ENCODE measurements around the gene SFXN5.

The SFXN5 gene

DNA sequence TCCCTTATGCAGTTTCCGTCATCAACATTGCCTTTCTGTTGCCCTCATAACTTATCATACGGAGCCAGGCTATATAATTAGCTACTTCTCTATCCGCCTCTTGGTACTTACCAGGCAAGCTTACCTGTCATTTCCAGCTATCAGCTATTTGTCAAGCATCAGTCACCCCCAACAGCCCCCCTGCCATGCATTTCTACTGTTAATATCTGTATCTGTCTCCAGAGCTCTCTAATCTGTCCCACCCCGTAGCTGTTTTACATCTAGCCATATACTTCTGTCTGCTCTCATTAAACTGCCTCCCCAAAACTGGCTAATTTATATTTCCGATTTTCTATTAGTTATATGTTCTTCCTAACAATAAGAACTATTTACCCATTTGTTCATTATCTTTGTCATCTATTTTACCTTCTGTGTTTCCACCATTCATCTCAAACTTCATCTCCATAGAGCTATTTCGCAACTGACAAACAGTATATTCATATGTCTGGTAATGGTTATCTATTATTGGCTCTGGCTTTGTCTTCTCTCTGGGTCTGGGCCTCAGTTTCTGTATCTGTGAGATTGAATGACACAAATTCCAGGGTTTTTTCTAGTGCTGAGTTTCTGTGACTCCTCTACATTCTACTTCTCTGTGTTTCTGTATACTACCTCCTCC lies 144.6 kb downstream of the SFXN5 start:
- Histone ChIP-seq H3K27me3 (peaks cover 64% of the 10 kb centered on the region), H3K36me3 (no peaks in the 10 kb centered on the region), H3K4me1 (no peaks in the 10 kb centered on the region), H3K4me3 (ENCODE audit: low read depth, low read length) (no peak overlapping the region), H3K9me3 (no peaks in the 10 kb centered on the region)
- DNase-seq, result no peak
- TF ChIP-seq, protein P1, sequence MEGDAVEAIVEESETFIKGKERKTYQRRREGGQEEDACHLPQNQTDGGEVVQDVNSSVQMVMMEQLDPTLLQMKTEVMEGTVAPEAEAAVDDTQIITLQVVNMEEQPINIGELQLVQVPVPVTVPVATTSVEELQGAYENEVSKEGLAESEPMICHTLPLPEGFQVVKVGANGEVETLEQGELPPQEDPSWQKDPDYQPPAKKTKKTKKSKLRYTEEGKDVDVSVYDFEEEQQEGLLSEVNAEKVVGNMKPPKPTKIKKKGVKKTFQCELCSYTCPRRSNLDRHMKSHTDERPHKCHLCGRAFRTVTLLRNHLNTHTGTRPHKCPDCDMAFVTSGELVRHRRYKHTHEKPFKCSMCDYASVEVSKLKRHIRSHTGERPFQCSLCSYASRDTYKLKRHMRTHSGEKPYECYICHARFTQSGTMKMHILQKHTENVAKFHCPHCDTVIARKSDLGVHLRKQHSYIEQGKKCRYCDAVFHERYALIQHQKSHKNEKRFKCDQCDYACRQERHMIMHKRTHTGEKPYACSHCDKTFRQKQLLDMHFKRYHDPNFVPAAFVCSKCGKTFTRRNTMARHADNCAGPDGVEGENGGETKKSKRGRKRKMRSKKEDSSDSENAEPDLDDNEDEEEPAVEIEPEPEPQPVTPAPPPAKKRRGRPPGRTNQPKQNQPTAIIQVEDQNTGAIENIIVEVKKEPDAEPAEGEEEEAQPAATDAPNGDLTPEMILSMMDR (IDR thresholded peaks at IDR 0.05; ENCODE audit: low read depth, low read length), result no peak

DNA sequence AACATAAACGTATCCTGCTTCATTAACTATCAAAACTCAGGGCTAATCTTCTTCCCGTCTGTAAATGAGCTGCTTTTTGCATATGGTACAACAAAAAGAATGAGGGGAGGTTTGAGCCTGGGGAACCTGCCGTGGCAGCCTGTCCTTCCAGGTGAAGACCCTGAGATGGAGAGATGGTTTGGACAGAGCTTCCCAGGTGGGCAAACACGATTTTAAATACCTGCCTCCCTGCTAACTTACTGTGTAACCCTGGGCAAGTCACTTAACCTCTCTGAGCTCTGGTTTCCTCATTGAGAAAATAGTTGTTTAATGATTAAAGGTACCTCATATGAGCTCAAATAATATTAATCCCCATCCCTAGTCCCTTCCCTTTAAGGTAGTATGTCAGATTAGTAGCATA lies 145.1 kb downstream of the SFXN5 start:
- Histone ChIP-seq H3K4me1 (no peaks in the 10 kb centered on the region), H3K36me3 (no peaks in the 10 kb centered on the region), H3K9me3 (no peaks in the 10 kb centered on the region), H3K27me3 (peaks cover 70% of the 10 kb centered on the region), H3K4me3 (ENCODE audit: low read depth, low read length) (no peak overlapping the region)
- no peak for DNase-seq
- TF ChIP-seq, protein P1 (IDR thresholded peaks at IDR 0.05; ENCODE audit: low read depth, low read length), result no peak

- no peak overlapping the region for H3K4me3 ChIP-seq (ENCODE audit: low read depth, low read length)
- peaks cover 79% of the 10 kb centered on the region for H3K27me3 ChIP-seq
- TF ChIP-seq, protein P1 (IDR thresholded peaks at IDR 0.05; ENCODE audit: low read depth, low read length), result no peak
- H3K36me3 ChIP-seq, result no peaks in the 10 kb centered on the region
- no peak for DNase-seq
- H3K9me3 ChIP-seq, result no peaks in the 10 kb centered on the region
- H3K4me1 ChIP-seq, result no peaks in the 10 kb centered on the region
Measured at GRCh38 chr2:72925328-72925943, 146.1 kb downstream of the SFXN5 start.

GRCh38 chr2:72924353-72925240 lies 146.9 kb downstream of the SFXN5 start:
- TF ChIP-seq, protein P1 (IDR thresholded peaks at IDR 0.05; ENCODE audit: low read depth, low read length), result no peak
- H3K36me3 ChIP-seq, result no peaks in the 10 kb centered on the region
- no peak for DNase-seq
- H3K9me3 ChIP-seq, result no peaks in the 10 kb centered on the region
- H3K27me3 ChIP-seq, result peaks cover 87% of the 10 kb centered on the region
- H3K4me3 ChIP-seq (ENCODE audit: low read depth, low read length), result no peak overlapping the region
- no peaks in the 10 kb centered on the region for H3K4me1 ChIP-seq

GRCh38 chr2:72923833-72924352 lies 147.6 kb downstream of the SFXN5 start:
- no peaks in the 10 kb centered on the region for H3K4me1 ChIP-seq
- TF ChIP-seq, protein P1 (IDR thresholded peaks at IDR 0.05; ENCODE audit: low read depth, low read length), result no peak
- no peaks in the 10 kb centered on the region for H3K36me3 ChIP-seq
- H3K4me3 ChIP-seq (ENCODE audit: low read depth, low read length), result no peak overlapping the region
- H3K9me3 ChIP-seq, result no peaks in the 10 kb centered on the region
- no peak for DNase-seq
- H3K27me3 ChIP-seq, result peaks cover 94% of the 10 kb centered on the region

Data from BE2C (cell line).